NCI-H226 (cell line): ENCODE data around the gene COL1A1.

Experiments
- DNase-seq: peaks from one replicate; pipeline ENCODE4 v3.0.0-alpha.2; 2015

The COL1A1 gene

DNA sequence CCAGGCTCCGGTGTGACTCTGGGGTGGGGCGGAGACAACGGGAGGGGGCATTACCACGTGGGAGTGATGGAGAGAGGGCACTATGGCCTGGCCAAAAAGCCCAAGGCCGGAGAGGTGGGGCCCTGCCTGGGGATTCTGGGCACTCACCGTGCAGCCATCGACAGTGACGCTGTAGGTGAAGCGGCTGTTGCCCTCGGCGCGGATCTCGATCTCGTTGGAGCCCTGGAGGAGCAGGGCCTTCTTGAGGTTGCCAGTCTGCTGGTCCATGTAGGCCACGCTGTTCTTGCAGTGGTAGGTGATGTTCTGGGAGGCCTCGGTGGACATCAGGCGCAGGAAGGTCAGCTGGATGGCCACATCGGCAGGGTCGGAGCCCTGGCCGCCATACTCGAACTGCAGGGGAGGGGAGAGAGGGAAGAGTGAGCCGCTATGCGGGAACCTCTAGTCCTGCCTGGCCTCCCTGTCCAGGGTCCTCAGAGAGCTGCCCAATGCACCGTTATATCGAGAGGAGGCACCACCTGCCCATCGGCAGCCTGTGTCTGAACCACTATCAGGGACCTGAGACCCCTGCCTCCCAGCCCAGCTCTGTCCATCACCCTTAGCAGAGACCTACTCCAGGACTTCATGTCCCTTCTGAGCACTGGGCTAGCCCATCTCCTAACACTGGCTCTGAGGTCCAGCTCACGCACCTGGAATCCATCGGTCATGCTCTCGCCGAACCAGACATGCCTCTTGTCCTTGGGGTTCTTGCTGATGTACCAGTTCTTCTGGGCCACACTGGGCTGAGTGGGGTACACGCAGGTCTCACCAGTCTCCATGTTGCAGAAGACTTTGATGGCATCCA lies 15.6 kb downstream of the COL1A1 start:
- DNase-seq, result no peak

DNA sequence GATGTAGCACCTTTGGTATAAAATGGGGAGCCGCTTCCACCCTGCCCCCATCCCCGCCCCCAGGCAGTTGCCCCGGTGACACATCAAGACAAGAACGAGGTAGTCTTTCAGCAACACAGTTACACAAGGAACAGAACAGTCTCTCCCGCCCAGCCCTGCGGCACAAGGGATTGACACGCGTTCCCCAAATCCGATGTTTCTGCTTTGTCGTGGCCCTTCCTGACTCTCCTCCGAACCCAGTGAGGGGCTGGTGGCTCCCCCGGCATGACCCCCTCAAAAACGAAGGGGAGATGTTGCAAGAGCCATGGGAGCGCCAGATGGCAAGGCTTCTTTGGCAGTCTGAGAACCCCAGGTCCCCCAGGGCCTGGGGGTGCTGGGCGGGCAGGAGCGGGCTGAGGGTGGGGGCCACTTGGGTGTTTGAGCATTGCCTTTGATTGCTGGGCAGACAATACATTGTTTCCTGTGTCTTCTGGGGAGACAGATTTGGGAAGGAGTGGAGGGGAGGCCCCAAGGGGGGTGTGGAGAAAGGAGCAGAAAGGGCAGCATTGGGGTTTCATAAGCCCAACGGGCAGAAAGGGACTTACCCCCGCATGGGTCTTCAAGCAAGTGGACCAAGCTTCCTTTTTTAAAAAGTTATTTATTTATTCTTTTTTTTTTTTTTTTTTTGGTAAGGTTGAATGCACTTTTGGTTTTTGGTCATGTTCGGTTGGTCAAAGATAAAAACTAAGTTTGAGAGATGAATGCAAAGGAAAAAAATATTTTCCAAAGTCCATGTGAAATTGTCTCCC lies 16.6 kb downstream of the COL1A1 start:
- DNase-seq, result no peak

DNA sequence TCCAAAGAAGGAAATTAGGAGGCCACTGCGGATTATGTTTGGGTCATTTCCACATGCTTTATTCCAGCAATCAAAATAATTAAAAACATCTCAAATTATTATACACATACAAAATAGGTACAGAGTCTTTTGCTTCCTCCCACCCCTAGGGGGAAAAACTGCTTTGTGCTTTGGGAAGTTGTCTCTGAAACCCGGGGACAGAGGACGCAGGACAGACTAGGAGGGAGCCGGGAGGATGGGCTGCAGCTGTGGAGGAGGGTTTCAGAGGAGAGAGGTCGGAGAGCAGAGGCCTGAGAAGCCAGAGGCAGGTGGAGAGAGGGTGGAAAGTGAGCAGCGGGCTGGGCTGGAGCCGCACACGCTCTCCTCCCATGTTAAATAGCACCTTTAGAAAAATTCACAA lies 17.4 kb downstream of the COL1A1 start:
- no peak for DNase-seq

DNA sequence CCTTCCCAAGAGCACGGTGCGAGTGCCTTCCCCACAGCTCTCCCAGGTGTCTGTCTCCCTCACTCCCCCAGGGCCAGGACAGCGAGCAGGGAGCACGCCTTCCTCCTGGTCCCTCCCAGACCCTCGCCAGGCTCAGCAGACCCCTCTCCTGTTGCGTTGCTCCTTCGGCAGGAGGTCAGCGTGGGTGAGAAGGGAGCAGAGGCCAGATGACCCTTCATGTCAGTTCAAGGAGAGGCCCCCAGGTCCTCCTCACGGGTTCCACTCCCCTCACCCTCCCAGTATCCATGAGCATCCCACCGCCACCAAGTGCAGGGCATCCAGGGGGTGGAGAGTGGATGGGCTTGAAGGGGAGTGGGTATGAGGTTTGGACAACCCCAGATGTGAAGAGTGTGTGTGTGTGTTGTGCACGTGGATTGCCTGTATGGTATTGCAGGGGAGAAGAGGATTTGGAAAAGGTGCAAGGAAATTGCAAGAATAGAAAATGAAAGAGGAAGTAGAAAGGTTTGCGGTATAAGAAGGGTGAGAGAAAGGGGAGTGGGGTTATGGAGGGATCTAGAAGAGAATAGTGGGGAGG lies 17.9 kb downstream of the COL1A1 start:
- DNase-seq, result no peak

DNA sequence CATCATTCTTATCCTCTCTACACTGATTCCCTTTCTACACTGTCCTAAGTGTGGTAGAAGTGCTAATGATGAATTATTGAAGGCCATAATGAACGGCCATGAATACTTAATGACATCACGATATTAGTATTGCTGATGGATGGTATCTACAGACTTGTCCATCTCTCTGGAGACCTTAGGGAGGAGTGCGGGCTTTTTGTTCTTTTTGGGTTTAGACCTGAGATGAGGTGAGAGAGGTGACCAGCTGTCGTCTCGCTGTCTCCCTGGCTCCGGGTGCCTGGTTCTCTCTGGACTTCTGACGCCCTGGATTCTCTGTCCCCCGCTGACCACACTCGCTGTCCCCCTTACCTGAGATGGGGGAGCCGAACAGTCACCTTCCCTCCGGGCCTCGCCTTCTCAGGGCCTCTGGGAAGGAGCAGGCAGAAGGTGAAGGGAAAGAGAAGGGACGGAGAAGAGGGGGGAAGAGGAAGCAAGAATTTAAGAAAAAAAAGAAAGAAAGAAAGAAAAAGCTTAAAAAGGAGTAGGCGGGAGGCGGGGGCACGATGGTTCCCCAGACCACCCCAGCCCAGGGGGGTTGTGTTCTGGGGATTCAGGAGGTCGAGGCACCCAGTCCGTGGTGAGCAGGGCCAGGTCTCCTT lies 18.5 kb downstream of the COL1A1 start:
- no peak for DNase-seq

DNA sequence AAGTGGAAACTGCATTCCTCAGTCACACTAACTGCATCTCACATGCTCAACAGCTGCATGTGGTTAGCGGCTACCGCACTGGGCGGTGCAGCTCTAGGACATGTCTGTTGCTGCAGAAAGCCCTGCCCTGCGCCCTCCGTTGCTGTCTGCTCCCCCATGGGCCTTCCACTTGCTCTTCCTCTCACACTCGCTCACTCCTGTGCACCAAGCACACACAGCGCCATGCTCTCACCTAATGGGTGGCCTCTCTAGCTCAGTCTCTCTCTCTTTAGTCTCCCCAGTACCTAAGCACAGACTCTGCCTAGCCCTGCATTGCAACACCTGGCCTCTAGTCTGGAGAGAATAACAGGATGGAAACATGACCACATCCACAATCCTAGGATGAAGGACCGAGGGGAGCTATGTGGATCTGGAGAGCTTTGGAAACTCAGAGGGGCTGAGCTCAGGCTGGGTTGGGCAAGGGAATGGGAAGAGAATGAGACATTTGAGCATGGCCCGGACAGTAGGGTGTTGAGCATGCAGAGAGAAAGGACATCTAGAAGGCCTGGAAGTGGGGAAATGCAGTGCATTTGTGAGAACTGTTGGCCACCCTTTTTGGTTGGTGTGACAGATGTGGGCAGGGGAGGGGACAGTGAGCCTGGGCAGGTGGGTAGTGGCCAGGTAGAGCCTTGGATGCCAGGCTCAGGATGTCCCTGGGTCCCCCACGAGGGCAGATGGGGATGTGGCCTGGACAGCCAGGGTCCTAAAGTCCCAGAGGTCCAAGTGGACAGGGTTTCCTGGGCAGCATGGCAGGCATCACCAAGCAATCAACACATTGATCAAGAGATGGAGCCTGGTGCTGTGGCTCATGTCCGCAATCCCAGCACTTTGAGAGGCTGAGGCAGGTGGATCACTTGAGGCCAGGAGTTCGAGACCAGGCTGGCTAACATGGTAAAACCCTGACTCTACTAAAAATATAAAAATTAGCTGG lies 19.6 kb downstream of the COL1A1 start:
- no peak for DNase-seq

DNA sequence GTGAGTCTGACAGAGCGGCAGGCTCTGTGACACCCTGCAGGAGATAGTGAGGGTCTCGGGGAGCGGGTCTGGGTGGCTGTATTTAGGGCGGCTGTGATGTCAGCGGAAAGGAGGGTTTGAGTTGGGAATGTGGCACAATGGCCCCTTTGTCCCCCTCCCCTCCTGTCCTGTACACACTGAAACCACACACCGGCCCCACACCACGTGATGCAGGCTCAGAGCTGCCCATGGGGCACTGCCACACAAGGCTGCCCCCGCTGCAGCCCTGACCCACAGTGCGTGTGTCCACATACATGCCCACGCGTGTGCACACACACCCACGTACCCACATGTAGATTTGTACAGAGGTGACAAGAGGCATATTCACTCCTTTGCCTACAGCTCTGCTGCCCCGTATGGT lies 20.3 kb downstream of the COL1A1 start:
- no peak for DNase-seq

DNA sequence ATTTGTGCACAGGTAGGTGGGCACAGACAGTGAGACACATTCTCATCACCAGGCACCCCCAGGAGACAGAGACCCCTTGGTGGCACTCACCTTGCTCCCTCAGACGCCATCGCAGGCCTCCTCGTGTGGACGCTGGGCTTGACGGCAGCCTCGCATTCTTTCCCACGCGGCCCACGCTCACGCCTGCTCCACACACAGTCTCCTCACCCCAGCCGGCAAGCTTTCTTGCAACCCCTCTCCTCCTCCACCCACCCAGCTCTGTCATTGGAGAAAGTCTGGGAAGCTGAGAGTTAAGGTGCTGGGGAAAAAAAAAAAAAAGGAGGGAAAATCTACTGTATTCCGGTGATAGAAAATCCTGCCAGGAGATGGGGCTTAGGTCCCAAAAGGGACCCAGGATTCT lies 20.8 kb downstream of the COL1A1 start:
- no peak for DNase-seq

DNA sequence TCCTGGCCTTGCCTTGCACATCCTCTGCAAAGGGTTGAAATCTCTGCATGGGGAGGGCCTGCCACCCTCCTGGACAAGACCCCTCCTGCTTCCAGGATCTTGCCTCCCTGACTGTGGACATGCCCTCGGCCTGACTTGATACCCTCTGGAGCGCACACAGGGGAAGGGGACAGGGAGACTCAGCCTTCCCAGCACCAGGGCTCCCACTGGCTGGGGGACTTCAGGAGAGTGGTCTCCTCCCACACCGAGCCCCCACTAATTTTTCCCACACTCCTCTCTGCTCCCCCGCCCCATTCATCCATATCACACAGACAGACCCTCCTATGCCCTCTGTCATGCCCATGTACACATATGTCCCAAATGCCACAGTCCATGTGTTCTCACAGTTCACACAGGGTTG lies 21.3 kb downstream of the COL1A1 start:
- DNase-seq, result no peak

DNA sequence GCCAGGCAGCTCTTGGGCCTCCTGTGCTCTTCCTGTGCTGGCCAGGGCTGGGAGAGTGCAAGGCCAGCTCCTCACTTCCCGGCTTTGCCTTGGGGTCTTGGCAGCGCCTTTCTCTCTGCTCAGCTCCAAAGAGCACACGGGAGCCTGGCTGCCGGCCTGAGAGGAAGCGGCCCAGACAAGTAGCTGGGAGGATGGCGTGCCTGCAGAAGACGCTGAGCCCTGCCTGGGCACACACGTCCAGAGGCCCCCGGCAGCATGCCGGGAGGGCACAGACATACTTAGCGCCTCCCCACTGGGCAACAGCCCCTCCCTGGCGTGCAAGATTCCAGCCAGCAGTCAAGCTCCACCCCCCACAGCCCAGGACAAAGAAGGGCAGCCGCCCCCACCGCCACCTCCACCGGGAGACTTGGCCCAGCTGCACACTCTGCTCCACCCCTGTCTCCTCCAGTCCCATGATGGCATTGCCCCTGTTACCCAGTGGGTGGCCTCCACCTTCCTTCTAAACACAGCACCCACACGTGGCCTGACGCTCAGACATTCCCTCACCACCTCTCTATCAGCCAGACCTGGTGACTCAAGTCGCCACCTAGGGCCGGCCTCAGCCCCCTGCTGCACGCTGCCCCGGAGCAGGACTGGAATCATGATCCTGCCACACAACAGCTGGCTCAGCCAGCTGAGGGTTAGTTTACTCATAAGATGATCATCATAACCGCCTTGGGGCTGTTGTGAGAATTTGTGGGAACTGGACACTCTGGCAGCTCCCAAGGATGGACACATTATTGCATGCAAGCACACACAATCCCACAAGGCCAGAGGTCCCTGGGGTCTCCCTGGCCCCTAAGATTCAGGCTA lies 23.2 kb downstream of the COL1A1 start:
- peak; percentile 95 for DNase-seq

DNA sequence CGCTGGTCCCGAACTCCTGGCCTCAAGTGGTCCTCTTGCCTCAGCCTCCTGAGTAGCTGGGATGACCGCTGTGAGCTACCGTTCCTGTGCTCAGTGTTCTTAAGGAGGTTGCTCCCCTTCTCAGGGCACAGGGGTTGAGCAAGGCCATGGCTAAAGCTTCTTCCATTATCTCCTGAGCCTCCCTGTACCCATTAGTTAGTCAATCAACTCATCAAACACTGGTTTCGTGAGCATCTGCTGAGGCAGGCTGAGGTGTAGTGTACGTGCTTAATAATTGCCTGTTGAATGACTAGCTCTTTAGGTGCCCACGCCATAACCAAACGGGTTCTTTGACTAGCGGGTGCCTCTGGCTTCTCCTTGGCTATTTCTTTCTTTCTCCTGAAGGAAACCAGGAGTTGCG lies 24.0 kb downstream of the COL1A1 start:
- DNase-seq, result no peak

DNA sequence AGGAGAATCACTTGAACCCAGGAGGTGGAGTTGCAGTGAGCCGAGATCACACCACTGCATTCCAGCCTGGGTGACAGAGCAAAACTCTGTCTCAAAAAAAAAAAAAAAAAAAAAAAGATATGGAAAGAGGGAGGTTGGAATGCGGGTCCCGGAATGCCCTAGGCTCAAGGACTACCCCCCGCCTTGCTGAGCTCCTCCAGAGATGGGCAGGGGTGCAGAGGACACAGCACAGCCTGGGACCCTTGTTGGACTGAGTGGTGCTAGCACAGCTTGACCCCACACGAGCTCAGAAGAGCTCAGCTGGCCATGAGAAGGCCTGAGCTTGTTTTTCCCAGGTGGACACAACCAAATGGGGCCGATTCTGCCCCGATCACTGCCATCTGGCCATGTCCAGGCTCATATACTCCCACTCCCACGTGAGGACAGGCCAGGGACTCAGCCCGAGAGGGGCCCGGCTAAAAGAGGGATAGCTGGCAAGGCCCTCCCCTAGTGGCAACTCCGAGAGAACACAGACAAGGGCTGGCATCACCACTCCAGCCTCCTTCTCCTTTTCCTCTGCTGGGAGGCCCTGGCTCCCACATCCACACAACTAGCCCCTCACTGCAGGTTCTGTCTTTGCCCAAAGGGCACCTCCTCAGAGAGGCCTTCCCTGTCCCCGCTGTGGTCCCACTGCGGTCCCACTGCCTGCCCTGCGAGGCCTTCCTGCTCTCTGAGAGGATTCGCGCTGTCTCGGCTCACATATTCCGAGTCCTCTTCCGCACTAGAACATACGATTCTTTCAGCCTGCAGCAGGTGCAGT lies 24.7 kb downstream of the COL1A1 start:
- DNase-seq, result no peak

DNA sequence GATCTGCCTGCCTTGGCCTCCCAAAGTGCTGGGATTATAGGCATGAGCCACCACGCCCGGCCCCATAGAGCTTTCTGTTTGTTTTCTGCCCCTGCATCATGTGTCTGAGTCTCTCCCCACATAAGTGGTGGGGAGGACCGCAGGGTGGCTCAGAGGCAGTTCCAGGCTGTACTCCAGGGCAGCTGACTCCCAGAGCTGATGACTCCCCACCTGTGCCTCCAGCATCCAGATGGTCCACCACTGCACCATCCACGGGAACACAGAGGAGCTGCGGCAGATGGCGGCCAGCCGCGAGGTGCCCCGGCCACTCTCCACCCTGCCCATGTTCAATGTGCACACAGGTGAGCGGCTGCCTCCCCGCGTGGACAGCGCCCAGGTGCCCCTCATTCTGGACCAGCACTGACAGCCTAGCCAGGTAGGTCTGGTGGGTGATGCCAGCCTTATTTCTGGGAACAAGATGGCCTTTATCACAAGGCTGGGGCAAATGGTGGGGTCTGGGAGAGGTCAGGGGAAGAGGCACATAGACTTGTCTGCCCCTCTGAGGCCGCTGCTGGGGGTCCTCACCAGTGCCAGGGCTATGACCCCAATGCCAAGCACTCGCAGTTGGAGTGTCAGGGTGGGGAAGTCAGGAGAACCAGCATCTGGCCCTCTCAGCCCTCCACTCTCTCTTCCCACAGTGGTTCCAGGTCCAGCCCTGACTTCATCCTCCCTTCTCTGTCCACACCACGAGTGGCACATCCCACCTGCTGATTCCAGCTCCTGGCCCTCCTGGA lies 26.2 kb downstream of the COL1A1 start:
- no peak for DNase-seq

DNA sequence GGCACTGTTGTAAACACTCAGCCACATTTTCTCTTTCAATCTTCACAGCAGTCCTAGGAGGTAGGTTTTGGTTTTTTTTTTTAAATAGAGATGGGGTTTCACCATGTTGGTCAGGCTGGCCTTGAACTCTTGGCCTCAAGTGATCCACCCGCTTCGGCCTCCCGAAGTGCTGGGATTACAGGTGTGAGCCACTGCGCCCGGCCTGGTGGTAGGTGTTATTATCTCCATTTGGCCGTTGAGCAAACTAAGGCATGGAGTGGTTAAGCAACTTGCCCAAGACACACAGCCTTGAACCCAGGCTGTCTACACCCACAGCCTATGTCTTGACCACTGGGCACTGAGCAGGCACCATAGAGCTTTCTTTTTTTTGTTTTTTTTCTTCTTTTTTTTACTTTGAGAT lies 27.0 kb downstream of the COL1A1 start:
- DNase-seq, result no peak

DNA sequence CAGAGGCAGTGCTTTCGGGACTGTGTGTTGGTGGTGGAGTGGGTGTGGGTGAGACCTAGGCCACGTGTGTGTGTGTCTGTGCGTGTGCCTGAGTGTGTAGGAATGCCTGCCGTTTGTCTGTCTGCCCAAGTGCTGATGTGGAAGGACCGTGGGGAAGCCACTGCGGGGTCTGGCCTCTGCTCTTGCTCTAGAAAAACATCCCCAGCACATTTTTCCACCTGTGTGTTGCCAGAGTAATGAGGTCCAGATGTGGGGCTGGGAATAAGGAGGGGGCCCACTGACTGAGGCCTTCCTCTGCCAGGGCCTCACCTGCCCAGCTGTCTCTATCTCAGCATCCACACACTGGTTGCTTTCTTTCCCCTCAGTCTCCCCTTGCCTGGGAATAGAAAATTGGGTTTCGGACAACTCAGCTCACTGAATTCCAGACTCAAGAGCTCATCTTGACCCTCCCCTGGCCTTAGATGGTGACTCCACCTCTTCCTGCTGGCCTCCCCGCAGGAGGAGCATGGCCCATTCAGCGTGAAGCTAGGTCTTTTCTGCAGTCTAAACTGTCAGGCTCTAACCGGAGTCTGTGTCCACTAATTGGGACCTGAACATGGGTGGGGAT lies 28.0 kb downstream of the COL1A1 start:
- DNase-seq, result peak; percentile 84

DNA sequence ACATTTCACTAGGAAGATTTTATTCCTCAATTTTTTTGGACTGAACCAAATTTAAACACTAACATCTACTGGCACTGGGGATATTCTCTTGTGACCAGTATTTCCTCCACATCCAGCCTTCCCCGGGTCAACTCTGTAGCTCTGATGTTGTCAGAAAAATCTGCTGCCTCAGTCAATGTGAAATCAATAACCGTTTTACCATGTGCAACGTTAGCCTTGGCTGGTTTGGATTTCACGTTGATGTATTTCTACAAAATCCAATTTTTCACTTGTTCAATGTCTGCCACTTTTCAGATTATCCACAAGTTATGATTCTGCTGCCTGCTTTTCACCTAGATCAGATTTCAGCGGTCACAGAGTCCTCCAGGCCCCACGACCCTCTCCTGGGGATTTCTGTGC lies 28.5 kb downstream of the COL1A1 start:
- DNase-seq, result no peak

DNA sequence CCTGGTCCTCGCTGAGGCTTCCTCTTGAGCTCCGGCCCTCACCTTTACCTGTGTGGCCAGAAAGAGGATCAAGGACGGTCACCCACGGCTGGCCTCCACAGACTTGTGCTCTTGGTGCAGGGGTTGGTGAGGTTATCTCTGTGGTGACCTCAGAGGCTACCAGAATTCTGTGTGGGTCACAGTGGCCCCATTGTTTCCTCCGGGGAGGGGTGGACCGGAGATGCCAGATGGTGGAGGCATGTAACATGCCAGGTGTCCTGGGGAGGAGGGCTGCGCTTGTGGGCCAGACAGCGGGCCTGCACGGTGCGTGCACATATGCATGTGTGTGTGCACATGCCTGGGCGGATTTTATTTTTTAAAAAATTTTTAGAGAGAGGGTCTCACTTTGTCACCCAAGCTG lies 29.3 kb downstream of the COL1A1 start:
- DNase-seq, result no peak

DNA sequence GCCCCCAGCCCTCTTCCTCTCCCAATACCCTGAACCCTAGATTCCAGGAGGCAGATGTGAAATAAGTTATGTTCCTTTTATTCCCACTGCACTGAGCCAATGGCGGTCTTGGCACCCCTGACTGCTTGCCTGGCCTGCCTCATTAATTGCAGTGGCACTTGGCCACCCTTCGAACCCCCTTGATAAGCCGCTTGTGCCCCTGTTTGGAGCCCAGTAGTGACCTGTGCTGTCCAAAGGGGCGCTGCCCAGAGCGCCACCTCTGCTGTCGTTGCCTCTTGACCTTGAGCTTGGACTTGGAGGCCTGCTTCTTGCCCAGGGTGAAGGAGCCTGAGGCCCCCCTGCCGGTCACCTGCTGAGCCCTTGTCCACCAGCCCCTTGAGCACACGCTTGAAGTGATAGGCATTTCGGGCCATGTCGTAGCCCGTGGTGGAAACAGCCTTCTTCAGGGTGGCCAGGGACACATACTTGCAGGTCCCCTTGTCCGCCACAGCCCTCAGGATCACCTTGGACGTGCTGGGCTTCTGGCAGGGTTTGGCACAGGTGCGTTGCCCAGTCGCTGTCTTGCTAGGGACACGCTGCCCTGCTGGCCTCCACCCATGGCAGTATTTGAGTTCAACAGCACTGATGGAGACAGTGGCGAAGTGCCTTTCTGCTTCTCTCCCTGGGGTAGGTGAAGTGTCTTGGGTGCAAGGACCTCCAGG lies 29.9 kb downstream of the COL1A1 start:
- no peak for DNase-seq
